ENCODE measurements around the gene DYNC2LI1. TPM values are rescaled to one million over a fixed set of nuclear protein-coding genes. Genes with fewer than 3 reads are reported as not detected.

Gene DYNC2LI1
- total and polyA plus RNA-seq, 2 of the 8 experiments (the other 6 are each of a cell fraction or from before 2014, with no cell fraction given): 3.9 to 7.6 TPM

GRCh38 chr2:43802135-43802534 is 28.3 kb downstream of the DYNC2LI1 start:
- H3K9ac ChIP-seq (replicated peaks in 1 of 4; ENCODE audit: extremely low read depth in 1 of 4, low read depth in 3 of 4, low read length in 3 of 4): no peak overlapping the region

More at GRCh38 chr2:43802135-43802534, 28.3 kb downstream of the DYNC2LI1 start:
- TF ChIP-seq TAF1 (IDR thresholded peaks at IDR 0.05; ENCODE audit: low read depth, low read length): no peak
- TF ChIP-seq RAD21 (IDR thresholded peaks at IDR 0.05 in 1 of 2, conservative IDR thresholded peaks at IDR 0.05 in 1 of 2; ENCODE audit: low read depth in 2 of 2, low read length in 2 of 2): peak; percentile 15 to 23; a peak in 1 of 4 replicates
- no peak overlapping the region for H3K18ac ChIP-seq (ENCODE audit: extremely low read depth, low read length)
- H2BK20ac ChIP-seq (ENCODE audit: low read length): no peak overlapping the region
- H3K56ac ChIP-seq (replicated peaks; ENCODE audit: insufficient read length, low read depth, low read length): no peak overlapping the region
- no peaks in the 10 kb centered on the region for H4K20me1 ChIP-seq (replicated peaks in 1 of 2; ENCODE audit: control insufficient read depth in 1 of 2, insufficient read depth in 2 of 2, low read length in 2 of 2)
- no peak overlapping the region for H4K91ac ChIP-seq (replicated peaks; ENCODE audit: insufficient read length, low read length)
- ChIA-PET POLR2A (ENCODE audit: partially characterized antibody) (no interaction called here), CTCF (ENCODE audit: partially characterized antibody) (interaction anchor here (1.4 to 1.5 kb wide), 2 partner anchors 21 to 102 kb away, joined by 4 to 5 read pairs; no protein-coding TSS in a partner anchor)
- H3K4ac ChIP-seq (replicated peaks; ENCODE audit: insufficient read length, low read depth, low read length): no peak overlapping the region
- FAIRE-seq: no peak
- H4K5ac ChIP-seq (ENCODE audit: insufficient read length, low read depth, low read length): no peak overlapping the region
- no peaks in the 10 kb centered on the region for H3K23me2 ChIP-seq (ENCODE audit: low read depth, low read length)
- H2BK5ac ChIP-seq (ENCODE audit: low read depth, low read length): no peak overlapping the region
- H3K9me3 ChIP-seq (ENCODE audit: insufficient read depth in 2 of 2, low read depth in 1 of 2, low read length in 1 of 2): no peaks in the 10 kb centered on the region
- no peak overlapping the region for H2BK15ac ChIP-seq (ENCODE audit: low read length)
- H3K27me3 ChIP-seq (replicated peaks in 1 of 4; ENCODE audit: control insufficient read depth in 3 of 4, extremely low read depth in 1 of 4, insufficient read depth in 3 of 4, low read length in 3 of 4): no peaks in the 10 kb centered on the region
- no peak overlapping the region for H3K27ac ChIP-seq (ENCODE audit: low read depth, low read length)
- H3K14ac ChIP-seq (ENCODE audit: insufficient read length): no peak overlapping the region
- 92% methylated on average over 2 of the region's 2 CpGs; no CpG with 5 or more reads in 1 of the 2 experiments for WGBS, 2 experiments (ENCODE audit: extremely low coverage in 1 of 2, insufficient coverage in 1 of 2, insufficient read length in 1 of 2, insufficient replicate concordance in 2 of 2, low coverage in 1 of 2, low lambda C conversion rate in 2 of 2, missing lambda C conversion rate in 1 of 2)
- H3K79me1 ChIP-seq (ENCODE audit: low read depth, low read length): no peaks in the 10 kb centered on the region
- H3K4me3 ChIP-seq (ENCODE audit: extremely low read depth in 1 of 4, insufficient read depth in 2 of 4, low read depth in 3 of 4, low read length in 4 of 4): no peak overlapping the region
- no peaks in the 10 kb centered on the region for H3K4me1 ChIP-seq (replicated peaks in 1 of 4; ENCODE audit: control insufficient read depth in 3 of 4, insufficient read depth in 4 of 4, low read length in 3 of 4)
- H2AFZ ChIP-seq (ENCODE audit: low read length): no peak overlapping the region
- H3K79me2 ChIP-seq (ENCODE audit: control insufficient read depth in 1 of 2, insufficient read depth in 2 of 2, low read length in 2 of 2): no peaks in the 10 kb centered on the region
- no peak overlapping the region for H2BK12ac ChIP-seq (ENCODE audit: low read depth, low read length)
- no peak overlapping the region for H2AK5ac ChIP-seq (ENCODE audit: low read depth, low read length)
- H4K8ac ChIP-seq (ENCODE audit: extremely low read depth, insufficient read depth, low read length): no peak overlapping the region
- H3K36me3 ChIP-seq (ENCODE audit: control insufficient read depth in 2 of 4, insufficient read depth in 4 of 4, low read length in 3 of 4): no peaks in the 10 kb centered on the region
- H3K4me2 ChIP-seq (ENCODE audit: insufficient read depth in 1 of 2, low read depth in 2 of 2, low read length in 2 of 2): no peak overlapping the region
- no peak overlapping the region for H3K23ac ChIP-seq (ENCODE audit: insufficient read length)
- H2BK120ac ChIP-seq (replicated peaks; ENCODE audit: low read depth, low read length): no peak overlapping the region
- DNase-seq (ENCODE audit: low read depth in 1 of 2, low spot score in 2 of 2): no peak
